ENCODE data around the gene MMEL1.

Gene MMEL1

GRCh38 chr1:2638466-2639115 is 5.8 kb upstream of the MMEL1 start:
- DNase-seq (ENCODE audit: low spot score): peak; percentile 68
- TF ChIP-seq CTCF (IDR thresholded peaks at IDR 0.05): no peak
- Histone ChIP-seq H3K4me3 (no peak overlapping the region), H3K27ac (no peak overlapping the region)

DNA sequence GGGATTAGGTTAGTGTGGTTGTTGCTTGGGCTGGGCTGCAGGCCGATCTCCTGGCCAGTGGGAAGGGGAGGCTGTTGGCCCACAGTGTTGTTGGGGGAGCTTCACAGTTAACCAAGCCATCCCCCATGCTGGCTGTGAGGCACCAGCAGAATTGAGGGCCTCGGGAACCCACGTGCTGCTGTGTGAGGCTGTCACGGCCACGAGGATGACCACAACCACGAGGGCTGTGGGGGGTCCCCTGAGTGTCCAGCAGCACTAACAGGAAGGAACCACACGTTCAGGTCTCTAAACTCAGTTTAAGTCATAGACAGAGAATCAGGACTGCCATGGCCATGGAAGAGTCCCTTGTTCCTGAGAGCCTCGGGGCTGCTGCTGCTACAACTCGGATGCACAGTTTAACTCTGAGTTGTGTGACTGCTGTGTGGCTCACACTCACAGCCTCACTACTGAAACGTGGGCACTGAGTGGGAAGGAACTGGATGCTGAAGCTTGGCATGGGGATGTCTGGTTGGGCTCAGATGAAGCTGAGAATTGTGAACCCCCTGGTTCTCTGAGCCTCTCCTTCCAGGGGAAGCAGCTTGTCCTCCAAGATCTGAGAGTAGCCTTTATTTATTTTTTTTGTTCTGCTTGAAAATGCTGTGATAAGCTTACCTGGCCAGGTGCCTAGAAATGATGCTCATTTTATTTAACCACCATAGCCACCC is 4.8 kb upstream of the MMEL1 start:
- Histone ChIP-seq H3K4me3 (no peak overlapping the region), H3K27ac (no peak overlapping the region)
- TF ChIP-seq CTCF (IDR thresholded peaks at IDR 0.05): no peak
- peak; percentile 53 for DNase-seq (ENCODE audit: low spot score)

DNA sequence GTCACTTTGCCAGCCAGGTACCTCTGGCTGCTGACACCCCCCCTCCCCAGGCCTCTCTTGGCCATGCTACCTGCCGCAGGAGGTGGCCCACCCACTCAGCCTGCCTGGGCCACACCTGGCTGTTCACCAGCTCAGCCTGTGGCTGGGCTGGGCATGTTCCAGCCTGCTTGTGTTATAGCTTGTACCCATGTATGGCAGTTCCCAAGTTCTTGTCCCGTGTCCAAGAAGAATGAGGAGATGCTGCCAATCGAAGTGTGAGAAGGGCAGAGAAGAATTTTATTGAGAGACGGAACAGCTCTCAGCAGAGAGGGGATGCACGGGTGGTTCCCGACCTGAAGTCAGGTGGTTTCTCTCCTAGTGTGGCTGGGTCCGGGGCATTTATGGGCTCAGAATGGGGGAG is 3.9 kb upstream of the MMEL1 start:
- Histone ChIP-seq H3K27ac (no peak overlapping the region), H3K4me3 (no peak overlapping the region)
- no peak for TF ChIP-seq CTCF (IDR thresholded peaks at IDR 0.05)
- no peak for DNase-seq (ENCODE audit: low spot score)

GRCh38 chr1:2635361-2636010 is 2.7 kb upstream of the MMEL1 start:
- peak; percentile 64 for DNase-seq (ENCODE audit: low spot score)
- no peak for TF ChIP-seq CTCF (IDR thresholded peaks at IDR 0.05)
- Histone ChIP-seq H3K27ac (no peak overlapping the region), H3K4me3 (no peak overlapping the region)

DNA sequence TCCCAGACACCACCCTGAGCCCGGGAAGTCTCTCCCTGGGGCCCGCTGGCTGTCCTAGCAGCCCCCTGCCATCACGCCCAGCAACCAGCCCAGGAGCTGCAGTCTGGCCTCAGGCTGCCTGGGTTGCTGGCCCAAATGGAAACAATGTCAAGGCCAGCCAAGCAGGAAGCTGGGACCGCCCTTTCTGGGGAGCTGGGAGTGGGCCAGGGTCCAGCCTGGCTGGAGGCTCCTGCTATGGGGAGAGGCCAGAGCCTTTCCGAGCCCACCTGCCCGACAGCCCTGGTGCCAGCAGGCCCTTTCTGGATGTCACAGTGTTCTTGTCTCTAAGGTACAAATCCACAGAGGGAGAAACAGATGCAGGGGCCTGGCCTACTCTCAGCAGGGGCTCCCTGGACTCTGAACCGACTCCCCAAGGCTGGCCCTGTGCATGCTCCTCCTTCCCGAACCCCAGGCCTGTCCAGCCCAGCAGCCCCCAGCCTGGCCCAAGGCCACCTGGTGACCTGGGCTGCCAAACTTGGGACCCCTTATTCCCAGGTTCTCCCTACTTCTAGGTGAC is 1.2 kb upstream of the MMEL1 start:
- H3K4me3 ChIP-seq: no peak overlapping the region
- H3K27ac ChIP-seq: no peak overlapping the region
- DNase-seq (ENCODE audit: low spot score): peak; percentile 50
- TF ChIP-seq CTCF (IDR thresholded peaks at IDR 0.05): no peak

DNA sequence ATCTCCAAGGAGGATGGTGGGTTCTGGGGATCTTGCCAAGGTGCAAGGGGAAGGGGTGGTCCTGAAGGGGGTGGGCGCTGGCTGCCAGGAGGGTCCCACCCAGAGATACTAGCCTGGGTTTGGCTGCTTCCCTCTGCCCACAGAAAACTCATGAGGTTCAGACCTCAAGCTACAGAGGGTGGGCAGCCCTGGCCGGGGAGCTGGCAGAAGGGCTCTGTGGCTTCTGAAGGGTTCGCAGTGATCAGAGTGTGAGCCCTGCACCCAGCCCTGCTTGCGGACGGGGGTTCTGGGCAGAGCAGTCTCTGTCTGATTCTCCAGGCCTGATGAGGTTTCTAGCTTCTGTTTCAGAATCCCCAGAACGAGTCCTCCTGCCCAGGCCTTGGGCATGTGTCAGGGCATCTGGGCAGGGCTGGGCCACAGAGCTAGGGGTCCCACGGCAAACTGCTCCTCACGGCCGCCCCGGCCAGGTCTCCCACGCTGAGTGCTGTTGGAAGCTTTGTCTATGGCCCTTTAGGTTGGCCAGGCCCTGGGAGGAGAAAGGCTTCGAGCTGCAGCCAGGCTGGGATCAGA is 635 bp upstream of the MMEL1 start:
- no peak for TF ChIP-seq CTCF (IDR thresholded peaks at IDR 0.05)
- peak; percentile 47 for DNase-seq (ENCODE audit: low spot score)
- H3K27ac ChIP-seq: no peak overlapping the region
- H3K4me3 ChIP-seq: no peak overlapping the region

Measured in coronary artery (tissue), 2 donors.